Activated T-cell treated with anti-CD3 and anti-CD28 coated beads, Interleukin-2, amount 50 U/mL, for 24 hours (primary cell): ENCODE measurements around the gene SAFB.

Experiments
- DNase-seq: peaks from one replicate; pipeline ENCODE4 v3.0.0-alpha.2; 2020
- H3K27ac Mint-ChIP-seq: 2 replicates; pipeline ENCODE4 v1.8.0; 2020; ENCODE audit warnings: mild to moderate bottlenecking, mixed read lengths
- H3K27me3 Mint-ChIP-seq: 2 replicates; pipeline ENCODE4 v1.8.0; 2020; ENCODE audit warnings: mixed read lengths
- H3K36me3 Mint-ChIP-seq: 2 replicates; pipeline ENCODE4 v1.8.0; 2020; ENCODE audit warnings: low read depth, mixed read lengths
- H3K4me1 Mint-ChIP-seq: 2 replicates; pipeline ENCODE4 v1.8.0; 2020; ENCODE audit warnings: low read depth, mixed read lengths
- H3K4me3 Mint-ChIP-seq: 2 replicates; pipeline ENCODE4 v1.8.0; 2020; ENCODE audit warnings: mild to moderate bottlenecking, moderate library complexity, mixed read lengths
- H3K9me3 Mint-ChIP-seq: 2 replicates; pipeline ENCODE4 v1.8.0; 2020; ENCODE audit warnings: mixed read lengths

Gene SAFB

GRCh38 chr19:5676105-5676771 is 53.4 kb downstream of the SAFB start:
- Mint-ChIP-seq H3K27me3 (no peaks in the 10 kb centered on the region), H3K9me3 (no peaks in the 10 kb centered on the region), H3K36me3 (peaks cover 67% of the 10 kb centered on the region), H3K4me3 (no peak overlapping the region), H3K4me1 (peaks cover 8% of the 10 kb centered on the region), H3K27ac (peak overlapping the region; percentile 69)
- no peak for DNase-seq

GRCh38 chr19:5676772-5677105 is 53.9 kb downstream of the SAFB start:
- Mint-ChIP-seq H3K27ac (no peak overlapping the region), H3K4me3 (no peak overlapping the region), H3K4me1 (peaks cover 13% of the 10 kb centered on the region), H3K9me3 (no peaks in the 10 kb centered on the region), H3K36me3 (peaks cover 62% of the 10 kb centered on the region), H3K27me3 (no peaks in the 10 kb centered on the region)
- DNase-seq: no peak

- Mint-ChIP-seq H3K27me3 (no peaks in the 10 kb centered on the region), H3K4me1 (peaks cover 16% of the 10 kb centered on the region), H3K9me3 (no peaks in the 10 kb centered on the region), H3K27ac (peak overlapping the region; percentile 44), H3K4me3 (no peak overlapping the region), H3K36me3 (peaks cover 58% of the 10 kb centered on the region)
- no peak for DNase-seq
These were observed 54.3 kb downstream of the SAFB start for GRCh38 chr19:5677136-5677535.

DNA sequence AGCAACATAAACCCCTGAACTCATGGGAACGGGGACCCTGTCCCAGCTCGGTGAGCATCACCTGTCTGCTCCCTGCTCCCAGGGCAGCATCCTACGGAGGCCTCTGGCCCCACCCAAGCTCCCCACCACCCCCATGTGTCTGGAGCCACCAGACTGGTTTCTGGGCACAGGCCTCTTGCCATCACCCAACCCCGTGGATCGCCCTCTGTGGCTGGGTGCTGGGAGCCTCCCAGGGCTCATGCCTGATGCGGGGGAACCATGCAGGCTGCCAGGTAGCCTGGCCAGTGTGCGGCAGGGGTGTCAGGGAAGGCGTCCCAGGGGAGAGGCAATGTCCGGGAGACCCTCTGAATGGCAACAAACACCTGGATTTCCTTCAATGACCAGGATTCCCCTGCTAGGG is 54.7 kb downstream of the SAFB start:
- Mint-ChIP-seq H3K9me3 (no peaks in the 10 kb centered on the region), H3K27ac (peak overlapping the region; percentile 44), H3K36me3 (peaks cover 53% of the 10 kb centered on the region), H3K4me1 (peaks cover 18% of the 10 kb centered on the region), H3K27me3 (no peaks in the 10 kb centered on the region), H3K4me3 (no peak overlapping the region)
- no peak for DNase-seq

DNA sequence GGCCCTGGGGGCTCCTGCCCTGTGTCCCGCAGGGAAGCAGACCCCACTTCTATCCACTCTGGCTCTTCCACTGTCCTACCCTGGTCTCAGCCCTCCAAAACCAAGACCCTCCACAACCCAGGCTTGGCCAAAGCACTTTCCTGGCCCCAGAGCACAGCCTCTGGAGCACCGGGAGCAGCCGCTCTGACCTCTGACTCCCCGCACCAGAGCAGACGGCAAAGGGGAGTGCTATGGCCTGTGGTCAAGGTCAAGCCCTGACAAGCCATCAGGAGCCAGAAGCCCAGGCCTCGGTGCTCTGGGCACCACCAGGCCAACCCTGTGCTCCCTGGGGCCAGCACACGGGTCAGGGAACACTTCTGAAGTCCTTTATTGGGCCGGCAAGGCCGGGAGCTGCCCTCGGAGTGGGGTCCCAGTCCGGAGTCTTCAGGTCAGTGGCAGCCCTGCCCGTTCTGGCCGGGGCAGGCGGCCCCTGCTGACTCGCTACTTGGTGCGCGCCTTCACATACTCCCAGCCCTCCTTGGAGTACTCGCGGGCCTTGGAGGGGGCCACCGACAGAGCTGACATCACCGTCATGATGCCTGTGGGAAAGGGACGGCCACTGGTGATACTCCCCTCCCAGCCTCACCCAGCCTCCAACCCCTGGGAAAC is 55.3 kb downstream of the SAFB start:
- Mint-ChIP-seq H3K27ac (no peak overlapping the region), H3K4me3 (peak overlapping the region; percentile 25), H3K36me3 (peaks cover 47% of the 10 kb centered on the region)

DNA sequence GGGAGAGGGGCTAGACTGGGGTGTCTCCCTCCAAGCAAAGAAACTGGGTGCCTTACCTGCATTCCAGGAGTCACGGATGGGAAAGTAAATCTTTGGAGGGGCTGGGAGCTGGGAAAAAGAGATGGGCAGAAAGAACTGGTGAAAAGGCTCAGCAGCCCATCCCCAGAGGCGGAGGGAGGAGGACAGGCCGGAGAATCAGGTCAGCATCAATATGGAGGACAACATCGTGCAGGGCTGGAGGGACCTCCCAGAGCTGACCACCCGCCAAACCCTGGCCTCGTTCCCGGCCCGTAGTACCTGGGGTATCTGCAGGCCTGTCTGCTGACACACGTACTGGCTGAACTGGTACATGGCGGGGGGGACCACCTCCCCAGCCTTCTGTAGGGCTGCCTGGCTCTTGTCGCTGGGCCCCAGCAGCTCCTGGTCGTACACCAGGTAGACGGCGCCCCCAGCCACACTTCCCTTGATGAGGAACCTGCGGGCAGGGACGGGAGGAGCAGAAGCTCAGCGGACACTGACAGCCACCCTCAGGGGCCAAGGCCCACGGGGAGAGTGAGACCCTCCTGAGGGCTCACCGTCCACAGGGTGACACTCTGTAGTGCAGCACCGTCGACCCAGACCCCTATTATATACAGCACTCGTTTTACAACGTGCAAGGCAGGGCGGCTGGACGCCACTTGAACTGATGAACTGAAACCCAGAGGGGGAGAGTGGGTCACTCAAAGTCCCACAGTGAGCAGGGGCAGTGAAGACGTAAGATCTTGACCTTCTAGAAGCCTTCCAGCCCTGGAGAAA is 56.6 kb downstream of the SAFB start:
- DNase-seq: no peak
- Mint-ChIP-seq H3K27ac (peak overlapping the region; percentile 98), H3K27me3 (no peaks in the 10 kb centered on the region), H3K9me3 (no peaks in the 10 kb centered on the region), H3K4me3 (peak overlapping the region; percentile 98), H3K36me3 (peaks cover 44% of the 10 kb centered on the region), H3K4me1 (peaks cover 21% of the 10 kb centered on the region)

More for the DNA sequence above, 55.3 kb downstream of the SAFB start:
- H3K27me3 Mint-ChIP-seq: no peaks in the 10 kb centered on the region
- no peak for DNase-seq
- peaks cover 19% of the 10 kb centered on the region for H3K4me1 Mint-ChIP-seq
- H3K9me3 Mint-ChIP-seq: no peaks in the 10 kb centered on the region

DNA sequence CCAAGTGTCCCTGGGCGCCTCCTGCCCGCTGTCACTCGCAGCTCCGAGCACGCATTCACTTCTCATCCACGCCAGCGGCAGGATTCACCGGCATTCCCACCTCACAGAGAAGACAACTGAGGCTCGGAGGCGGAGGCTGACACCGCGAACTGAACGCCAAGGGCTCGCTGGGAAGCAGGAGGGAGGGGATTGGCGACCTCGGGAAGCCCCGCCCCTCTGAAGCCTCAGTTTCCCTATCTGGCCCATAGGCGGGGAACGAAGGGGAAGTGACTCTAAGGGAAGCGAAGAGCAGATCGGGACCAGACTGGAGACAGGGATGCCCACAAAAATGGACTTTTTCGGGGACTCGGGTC is 57.2 kb downstream of the SAFB start:
- DNase-seq: no peak
- H3K27ac Mint-ChIP-seq: peak overlapping the region; percentile 98
- peak overlapping the region; percentile 98 for H3K4me3 Mint-ChIP-seq
- peaks cover 21% of the 10 kb centered on the region for H3K4me1 Mint-ChIP-seq
- peaks cover 42% of the 10 kb centered on the region for H3K36me3 Mint-ChIP-seq
- no peaks in the 10 kb centered on the region for H3K9me3 Mint-ChIP-seq
- H3K27me3 Mint-ChIP-seq: no peaks in the 10 kb centered on the region

GRCh38 chr19:5680437-5681368 is 57.8 kb downstream of the SAFB start, which contains the start of the genes HSD11B1L and MICOS13:
Gene HSD11B1L, plus strand, starts transcription at chr19:5681027. Its CDS starts 3,806 bp downstream, at chr19:5684833.
Gene MICOS13, minus strand, starts transcription at chr19:5680516. Its CDS starts 30 bp downstream, at chr19:5680486.
- H3K36me3 Mint-ChIP-seq: peaks cover 37% of the 10 kb centered on the region
- H3K27ac Mint-ChIP-seq: peak within 1 kb of the TSS; percentile 98
- no peaks in the 10 kb centered on the region for H3K9me3 Mint-ChIP-seq
- H3K4me1 Mint-ChIP-seq: peaks cover 22% of the 10 kb centered on the region
- peak within 1 kb of the TSS; percentile 98 for H3K4me3 Mint-ChIP-seq
- peak; percentile 98 for DNase-seq
- H3K27me3 Mint-ChIP-seq: no peaks in the 10 kb centered on the region

DNA sequence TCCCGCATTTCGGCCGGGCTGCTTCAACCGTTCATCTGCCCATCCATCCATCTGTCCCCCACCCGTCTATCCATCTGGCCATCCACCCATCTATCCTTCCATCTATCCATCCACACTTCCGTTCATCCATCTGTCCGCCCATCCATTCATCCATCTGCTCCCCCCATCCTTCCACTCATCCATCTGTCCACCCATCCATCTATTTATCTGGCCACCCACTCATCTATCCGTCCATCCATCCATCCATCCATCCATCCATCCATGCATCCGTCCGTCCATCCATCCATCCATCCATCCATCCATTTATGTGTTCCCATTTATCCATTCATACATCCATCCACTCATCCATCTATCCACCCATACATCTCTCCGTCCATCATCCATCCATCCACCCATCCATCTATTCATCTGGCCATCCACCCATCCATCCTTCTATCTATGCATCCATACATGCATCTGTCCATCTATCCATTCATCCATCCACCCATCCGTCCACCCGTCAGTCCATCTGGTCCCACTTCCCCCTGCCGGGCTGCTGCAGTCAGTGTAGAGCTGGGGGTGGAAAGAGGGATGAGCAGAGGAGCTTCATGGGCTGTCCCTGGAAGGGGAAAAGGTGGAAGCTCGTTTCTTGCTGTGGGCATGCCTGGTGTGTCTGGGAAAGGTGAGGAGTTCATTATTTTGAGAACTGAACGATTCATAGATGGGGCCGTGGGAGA is 58.7 kb downstream of the SAFB start:
- no peaks in the 10 kb centered on the region for H3K9me3 Mint-ChIP-seq
- peak overlapping the region; percentile 61 for H3K4me3 Mint-ChIP-seq
- peaks cover 34% of the 10 kb centered on the region for H3K36me3 Mint-ChIP-seq
- peak overlapping the region; percentile 72 for H3K27ac Mint-ChIP-seq
- no peaks in the 10 kb centered on the region for H3K27me3 Mint-ChIP-seq
- peaks cover 29% of the 10 kb centered on the region for H3K4me1 Mint-ChIP-seq
- DNase-seq: no peak

DNA sequence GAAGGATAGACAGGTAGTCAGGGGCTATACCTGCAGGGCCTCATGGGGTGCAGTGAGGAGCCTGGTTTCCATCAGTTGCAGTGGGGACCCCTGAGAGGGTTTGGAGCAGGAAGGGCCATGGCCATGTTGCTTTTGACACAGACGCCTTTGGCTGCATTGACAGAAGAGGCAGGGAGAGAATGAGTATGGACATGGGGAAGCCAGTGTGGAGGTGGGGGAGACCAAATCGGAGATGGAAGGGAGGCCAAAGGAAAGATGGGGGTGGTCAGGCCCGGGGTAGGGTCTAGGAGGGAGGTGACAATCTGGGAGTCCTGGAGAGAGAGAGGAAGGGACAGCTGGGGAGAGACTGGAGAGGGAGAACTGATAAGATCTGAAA is 59.2 kb downstream of the SAFB start:
- H3K9me3 Mint-ChIP-seq: no peaks in the 10 kb centered on the region
- H3K27me3 Mint-ChIP-seq: no peaks in the 10 kb centered on the region
- H3K4me1 Mint-ChIP-seq: peaks cover 31% of the 10 kb centered on the region
- H3K27ac Mint-ChIP-seq: peak overlapping the region; percentile 72
- H3K4me3 Mint-ChIP-seq: peak overlapping the region; percentile 61
- no peak for DNase-seq
- peaks cover 32% of the 10 kb centered on the region for H3K36me3 Mint-ChIP-seq

DNA sequence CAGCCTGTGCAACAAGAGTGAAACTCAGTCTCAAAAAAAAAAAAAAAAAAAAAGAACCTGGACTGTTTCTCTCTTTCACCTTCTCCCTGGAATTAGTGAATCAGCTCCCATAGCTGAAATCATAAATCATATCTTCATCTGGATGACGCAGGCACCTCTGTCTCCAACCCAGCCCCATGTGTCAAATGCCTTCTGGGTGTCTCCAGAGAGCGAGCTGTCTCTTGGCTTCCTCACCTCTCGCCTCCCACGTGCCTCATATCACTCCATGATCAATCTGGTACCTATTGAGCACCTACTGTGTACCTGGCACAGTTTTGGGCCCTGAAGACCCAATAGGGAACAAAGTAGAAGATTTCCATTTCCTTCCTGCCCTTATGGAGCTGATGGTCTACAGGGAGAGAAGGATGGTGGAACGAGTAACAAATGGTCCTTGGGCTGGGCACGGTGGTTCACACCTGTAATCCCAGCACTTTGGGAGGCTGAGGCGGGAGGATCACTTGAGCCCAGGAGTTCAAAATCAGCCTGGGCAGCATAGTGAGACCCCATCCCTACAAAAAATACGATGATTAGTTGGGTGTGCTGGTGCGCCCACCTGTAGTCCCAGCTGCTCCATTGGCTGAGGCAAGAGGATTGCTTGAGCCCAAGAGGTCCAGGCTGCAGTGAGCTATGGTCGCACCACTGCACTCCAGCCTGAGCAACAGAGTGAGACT is 60.4 kb downstream of the SAFB start:
- no peaks in the 10 kb centered on the region for H3K27me3 Mint-ChIP-seq
- H3K9me3 Mint-ChIP-seq: no peaks in the 10 kb centered on the region
- DNase-seq: no peak
- H3K36me3 Mint-ChIP-seq: peaks cover 19% of the 10 kb centered on the region
- H3K4me3 Mint-ChIP-seq: no peak overlapping the region
- H3K4me1 Mint-ChIP-seq: peaks cover 36% of the 10 kb centered on the region
- H3K27ac Mint-ChIP-seq: no peak overlapping the region

- H3K36me3 Mint-ChIP-seq: peaks cover 6% of the 10 kb centered on the region
- H3K27me3 Mint-ChIP-seq: no peaks in the 10 kb centered on the region
- DNase-seq: no peak
- no peak overlapping the region for H3K4me3 Mint-ChIP-seq
- peaks cover 38% of the 10 kb centered on the region for H3K4me1 Mint-ChIP-seq
- H3K27ac Mint-ChIP-seq: no peak overlapping the region
- H3K9me3 Mint-ChIP-seq: no peaks in the 10 kb centered on the region
These were observed 62.0 kb downstream of the SAFB start for GRCh38 chr19:5684694-5685430.

GRCh38 chr19:5686326-5686646 is 63.4 kb downstream of the SAFB start:
- peaks cover 36% of the 10 kb centered on the region for H3K4me1 Mint-ChIP-seq
- no peaks in the 10 kb centered on the region for H3K9me3 Mint-ChIP-seq
- H3K27me3 Mint-ChIP-seq: no peaks in the 10 kb centered on the region
- peak overlapping the region; percentile 71 for H3K4me3 Mint-ChIP-seq
- H3K36me3 Mint-ChIP-seq: peaks cover 13% of the 10 kb centered on the region
- H3K27ac Mint-ChIP-seq: peak overlapping the region; percentile 91
- DNase-seq: no peak
